NCI-H446 treated with DMSO at 0.1 percent for 48 hours (cell line): ENCODE measurements around the gene EVL.

ENCODE experiments used
- DNase-seq: peaks from one replicate; lab custom pipeline; 2025; lab: John Stamatoyannopoulos, UW

Gene EVL

GRCh38 chr14:100085462-100085861, 20.2 kb downstream of the EVL start:
- DNase-seq: no peak

GRCh38 chr14:100086361-100086760, 21.1 kb downstream of the EVL start:
- no peak for DNase-seq

GRCh38 chr14:100088226-100088625, 23.0 kb downstream of the EVL start:
- no peak for DNase-seq

GRCh38 chr14:100091386-100091785, 26.2 kb downstream of the EVL start:
- DNase-seq: no peak

DNA sequence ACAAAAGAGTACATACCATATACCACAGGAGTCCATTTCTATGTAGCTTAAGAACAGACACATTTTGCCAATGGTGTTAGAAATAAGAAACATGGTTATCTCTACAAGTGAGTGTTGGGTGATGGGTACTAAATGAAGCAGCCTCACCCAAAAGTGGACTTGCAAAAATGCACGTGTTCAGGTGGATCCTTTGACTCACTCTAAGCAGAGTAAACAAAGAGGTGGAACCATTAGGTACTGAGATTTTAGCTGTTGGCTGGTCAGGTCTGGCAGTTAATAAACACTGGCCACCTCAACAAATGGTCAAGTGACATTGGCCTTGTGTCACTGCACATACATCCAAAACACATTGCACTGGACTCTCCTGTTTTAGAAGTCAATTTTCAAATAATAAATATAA, 27.6 kb downstream of the EVL start:
- DNase-seq: no peak

- no peak for DNase-seq
Measured at GRCh38 chr14:100093319-100093718, 28.1 kb downstream of the EVL start.

GRCh38 chr14:100096656-100097055, 31.4 kb downstream of the EVL start:
- DNase-seq: no peak

DNA sequence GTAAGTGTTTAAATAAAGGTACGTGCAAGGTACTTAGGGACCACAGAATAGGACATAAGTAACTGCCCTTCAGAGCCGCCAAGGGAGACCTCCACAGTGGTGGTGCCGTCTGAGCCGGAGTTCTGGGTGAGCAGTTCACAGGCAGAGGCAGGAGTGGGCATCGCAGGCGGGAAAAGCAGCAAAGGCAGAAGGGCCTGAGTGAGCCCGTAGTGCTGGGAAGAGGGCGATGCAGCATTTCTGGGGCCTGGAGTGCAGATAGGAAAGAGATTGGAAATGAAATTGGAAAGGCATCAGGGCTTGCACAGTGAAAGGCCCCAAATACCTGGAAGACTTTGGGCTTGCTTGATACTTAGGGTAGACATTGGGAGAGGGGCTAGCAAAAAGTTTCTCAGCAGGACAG, 32.9 kb downstream of the EVL start:
- no peak for DNase-seq

DNA sequence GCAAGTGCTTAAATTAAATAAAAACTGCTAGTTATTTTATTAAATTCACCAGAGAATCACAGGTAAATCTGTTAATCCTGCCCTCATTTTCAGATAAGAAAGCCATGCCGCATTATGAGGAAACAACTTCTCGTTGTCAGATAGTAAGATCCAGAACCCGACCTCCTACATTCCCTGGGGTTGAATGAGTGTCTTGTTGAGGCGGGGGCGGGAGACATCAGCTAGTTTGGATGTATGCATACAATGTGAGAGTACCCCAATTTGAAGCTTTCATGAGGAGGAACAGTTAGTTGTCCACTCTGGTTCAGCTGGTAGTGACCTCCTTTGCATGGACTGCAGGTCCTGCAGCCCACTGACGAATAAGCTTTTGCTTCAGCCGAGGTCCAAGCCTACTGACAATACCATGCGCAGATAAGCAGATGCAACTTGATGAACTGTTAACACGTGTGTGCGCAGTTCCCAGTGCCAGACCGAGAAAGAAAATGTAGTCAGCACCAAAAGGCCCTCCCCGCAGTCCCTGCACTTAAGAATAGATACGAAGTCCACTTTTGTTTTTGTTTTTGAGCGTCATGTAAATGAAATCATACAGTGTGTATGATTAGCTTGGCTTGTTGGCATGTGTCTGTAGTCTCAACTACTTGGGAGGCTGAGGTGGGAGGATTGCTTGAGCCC, 34.9 kb downstream of the EVL start:
- no peak for DNase-seq

DNA sequence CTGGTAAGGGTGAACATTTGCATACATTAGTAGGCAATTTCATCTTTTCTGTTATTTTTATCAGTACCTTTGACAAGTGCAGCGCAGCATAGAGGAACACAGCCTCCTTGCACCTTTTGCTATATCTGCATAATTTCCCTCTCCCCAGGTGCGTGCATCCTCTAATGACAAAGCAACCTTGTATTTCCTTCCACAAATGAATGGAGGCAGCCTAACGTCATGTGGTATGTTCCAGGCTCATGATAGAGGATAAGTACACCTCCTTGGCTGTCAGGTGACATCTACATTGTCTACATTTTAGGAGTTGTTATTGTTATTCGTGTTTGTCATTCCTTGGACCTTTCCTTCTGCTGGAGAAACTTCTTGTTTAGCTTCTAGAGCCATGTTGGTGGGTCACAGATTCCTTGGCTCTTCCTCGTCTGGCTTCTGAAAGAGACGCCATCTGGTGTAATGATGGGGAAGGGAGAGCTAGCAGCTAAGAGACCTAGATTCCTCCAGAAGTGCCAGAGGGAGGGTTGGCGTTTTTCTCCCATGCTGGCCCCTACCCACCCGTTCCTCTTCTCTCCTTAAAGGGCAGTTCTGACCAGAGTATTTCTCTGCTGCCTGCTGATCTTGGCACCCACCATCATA, 37.0 kb downstream of the EVL start:
- DNase-seq: no peak

GRCh38 chr14:100103250-100104005, 38.2 kb downstream of the EVL start:
- DNase-seq: no peak

- no peak for DNase-seq
Measured at GRCh38 chr14:100104006-100104352, 38.8 kb downstream of the EVL start.

DNA sequence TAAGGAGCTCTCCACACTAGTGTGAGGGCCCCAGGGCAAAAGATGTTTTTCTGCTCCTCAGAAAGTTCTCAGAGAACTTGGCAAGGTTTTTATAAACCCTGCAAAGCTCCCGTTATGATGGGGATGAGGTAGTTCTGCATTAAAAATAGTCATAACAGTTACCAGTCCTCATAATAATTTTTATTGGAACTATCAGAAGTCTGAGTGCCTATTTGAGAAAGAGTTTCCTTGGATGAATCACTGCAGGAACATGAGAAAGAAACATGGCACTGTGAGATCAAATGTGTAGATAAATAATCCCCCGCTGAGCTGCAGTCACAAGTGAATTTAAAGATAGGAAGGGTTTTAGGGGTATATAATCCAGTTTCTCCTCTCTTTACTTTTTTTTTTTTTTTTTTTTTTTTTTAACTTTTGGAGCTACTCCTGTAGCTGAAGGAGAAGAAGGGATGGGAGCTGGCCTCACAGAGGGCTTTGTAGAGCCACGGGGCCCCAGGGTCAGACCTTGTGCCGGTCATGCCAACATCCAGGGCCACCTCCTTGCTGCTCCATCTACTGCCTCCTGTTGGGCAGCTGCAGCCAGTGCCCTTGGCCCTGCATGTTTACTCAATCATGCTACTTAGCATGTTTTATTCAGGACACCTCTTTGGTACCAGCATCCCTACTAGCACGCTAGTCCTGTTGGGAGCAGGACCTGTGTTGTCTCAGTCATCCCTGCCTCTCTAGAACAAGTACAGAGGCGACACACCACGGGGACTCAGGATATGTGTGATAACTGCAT, 39.5 kb downstream of the EVL start:
- no peak for DNase-seq

DNA sequence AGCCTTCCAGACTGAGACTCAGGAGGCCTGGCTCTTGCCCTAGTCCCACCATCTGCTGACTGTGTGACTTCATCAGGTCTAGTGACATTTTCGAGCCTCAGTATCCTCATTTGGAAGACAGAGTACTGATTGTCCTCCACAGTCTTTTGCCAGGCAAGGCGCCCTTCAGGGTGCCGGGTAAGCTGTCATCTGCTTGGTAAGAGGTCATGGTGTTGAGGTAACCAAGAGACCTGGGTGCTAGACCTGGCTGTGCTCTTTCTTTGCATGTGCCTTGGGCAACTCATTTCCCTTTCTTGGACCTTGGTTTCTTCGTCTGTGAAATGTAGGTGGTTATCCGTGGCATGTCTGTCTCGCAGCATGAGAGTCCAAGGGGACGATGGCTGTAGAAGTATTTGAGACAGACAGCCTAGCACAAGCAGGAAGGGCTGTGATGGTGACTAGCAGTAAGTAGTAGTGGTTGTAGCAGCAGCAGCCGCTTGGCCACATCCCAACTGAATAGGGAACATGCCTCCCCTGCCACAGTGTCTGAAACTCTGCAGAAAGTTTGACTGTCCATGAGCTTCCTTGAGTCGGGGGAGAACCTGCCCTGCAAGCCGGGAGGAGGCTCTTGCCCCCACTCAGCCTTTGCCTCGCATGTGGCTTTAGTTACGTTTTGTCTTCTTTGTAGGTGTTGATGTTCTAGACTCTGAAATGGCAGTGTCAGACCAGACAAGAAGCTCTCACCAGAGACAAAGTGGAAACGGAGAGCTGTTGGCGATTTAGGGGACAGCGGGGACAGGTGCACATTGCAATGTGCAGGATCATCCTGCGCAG, 40.3 kb downstream of the EVL start:
- no peak for DNase-seq

DNA sequence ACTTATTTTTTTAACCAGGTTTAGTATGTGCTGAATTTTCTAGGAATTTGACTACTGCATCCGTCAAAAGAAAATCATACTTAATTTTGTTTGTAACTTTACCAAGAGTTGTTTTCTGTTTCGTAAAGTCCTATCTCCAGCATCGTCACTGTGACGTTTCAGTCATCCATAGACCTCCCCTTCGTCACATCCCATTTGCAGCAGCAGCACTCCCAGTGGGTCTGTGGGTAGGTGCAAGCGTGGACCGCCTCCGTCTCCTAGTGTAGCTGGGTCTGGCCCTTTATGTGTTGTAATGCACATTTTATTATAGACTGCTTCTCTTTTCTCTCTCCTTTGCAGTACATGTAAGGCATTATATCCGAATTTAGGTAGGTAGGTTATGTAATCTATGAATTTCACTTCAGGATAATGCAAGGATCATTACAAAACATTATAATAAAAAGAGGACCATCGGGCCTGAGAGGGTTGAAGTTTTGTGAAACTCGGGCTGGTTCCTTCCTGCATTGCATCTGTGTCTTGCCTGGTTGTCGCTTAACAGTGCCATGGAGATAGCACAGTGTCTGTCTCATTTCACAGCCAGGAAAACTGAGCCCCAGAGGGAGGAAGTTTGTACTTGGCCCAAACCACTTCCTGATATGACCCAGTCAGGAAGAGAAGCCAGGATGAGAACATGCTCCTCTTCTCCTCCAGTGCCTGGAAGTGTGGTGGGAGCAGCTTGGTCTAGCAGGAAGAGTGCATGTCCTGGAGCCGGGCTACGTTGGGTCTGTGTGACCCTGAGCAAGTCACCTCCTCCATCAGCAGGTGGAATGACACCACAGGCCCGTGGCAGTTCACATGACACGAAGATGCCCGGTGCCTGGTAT, 41.3 kb downstream of the EVL start:
- no peak for DNase-seq

DNA sequence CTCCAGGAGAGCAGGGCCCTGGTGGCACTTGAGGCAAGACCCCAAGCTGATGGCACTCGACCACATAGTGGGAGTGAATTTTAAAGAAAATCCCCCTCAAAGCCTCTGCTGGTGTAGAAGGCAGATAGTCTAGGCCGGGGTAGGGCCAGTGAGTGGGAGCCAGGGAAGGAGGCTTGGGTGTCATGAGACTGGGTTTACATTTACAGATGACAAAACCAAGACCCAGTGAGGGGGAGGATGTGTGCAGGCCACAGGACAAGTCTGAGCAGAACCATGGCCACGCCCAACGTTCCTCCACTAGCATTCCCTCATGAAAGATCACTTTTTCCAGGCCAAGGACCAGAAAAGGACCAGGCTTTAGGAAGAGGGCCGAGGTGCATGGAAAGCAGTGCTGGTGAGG, 42.0 kb downstream of the EVL start:
- DNase-seq: no peak

GRCh38 chr14:100108042-100108825, 43.0 kb downstream of the EVL start:
- DNase-seq: no peak

DNA sequence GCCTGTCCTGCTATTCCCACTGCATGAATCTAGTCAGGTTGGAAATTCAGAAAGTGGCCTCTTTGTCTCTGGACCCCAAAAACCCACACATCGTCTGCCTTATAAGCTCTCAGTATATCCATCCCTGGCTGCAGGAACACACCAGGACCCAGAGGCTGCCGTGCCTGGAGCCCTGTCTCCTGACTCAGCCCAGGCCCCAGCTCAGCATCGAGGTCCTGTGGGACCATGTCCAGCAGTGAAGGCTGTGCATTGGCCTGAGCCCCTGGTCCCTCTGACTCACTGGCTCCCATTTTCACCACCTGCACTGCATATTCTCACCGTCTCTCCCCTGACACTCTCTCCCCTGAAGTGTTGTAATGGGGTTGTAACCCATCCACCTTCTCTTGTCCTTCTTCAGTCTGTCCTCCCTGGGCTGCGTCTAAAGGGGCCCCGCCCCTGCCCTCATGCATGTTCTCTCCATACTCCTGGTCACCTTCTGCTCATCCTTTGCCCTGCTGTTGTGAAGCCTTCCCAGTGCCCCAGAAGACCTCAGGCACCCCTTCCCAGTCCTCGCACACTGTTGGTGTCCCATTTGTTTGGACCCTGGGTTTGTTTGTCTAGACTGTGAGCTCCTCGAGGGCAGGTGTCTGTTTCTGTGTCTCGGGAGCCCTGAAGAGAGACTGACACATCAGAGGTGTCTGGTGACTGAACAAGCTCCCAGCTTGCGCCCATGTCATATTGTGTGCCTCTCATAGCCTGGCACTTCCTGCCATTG, 43.8 kb downstream of the EVL start:
- no peak for DNase-seq

DNA sequence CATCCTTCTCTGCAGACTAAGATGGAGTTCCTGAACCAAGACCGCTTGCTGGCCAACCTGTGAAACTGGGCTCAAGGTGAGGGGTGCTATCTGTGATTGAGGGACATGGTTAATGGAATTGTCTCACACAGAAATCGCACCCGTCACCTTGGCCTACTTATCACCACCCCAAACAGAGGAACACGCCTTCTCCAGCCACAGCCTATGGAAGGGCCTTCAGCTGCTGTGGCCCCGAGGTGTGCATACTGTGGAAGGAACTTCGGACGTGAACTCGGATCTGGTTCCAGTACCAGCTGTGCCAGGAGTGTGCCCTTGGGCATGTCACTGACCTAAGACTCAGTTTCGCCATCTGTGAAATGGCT, 44.4 kb downstream of the EVL start:
- DNase-seq: no peak
